RKO (cell line): ENCODE measurements around the gene C9orf50.

ENCODE experiments used
- DNase-seq: peaks from one replicate; pipeline ENCODE4 v3.0.0-alpha.2; 2016; ENCODE audit warnings: low spot score

C9orf50 gene

GRCh38 chr9:129631674-129632129 is 10.8 kb upstream of the C9orf50 start:
- DNase-seq, result no peak

GRCh38 chr9:129630967-129631673 is 10.2 kb upstream of the C9orf50 start:
- DNase-seq, result no peak

- no peak for DNase-seq
Observed at GRCh38 chr9:129629251-129629820, 8.4 kb upstream of the C9orf50 start.

- no peak for DNase-seq
Observed at GRCh38 chr9:129628709-129629108, 7.8 kb upstream of the C9orf50 start.

- DNase-seq, result no peak
Observed at GRCh38 chr9:129627556-129628440, 6.9 kb upstream of the C9orf50 start.

GRCh38 chr9:129626625-129627284 is 5.9 kb upstream of the C9orf50 start:
- DNase-seq, result peak; percentile 91

GRCh38 chr9:129626079-129626624 is 5.3 kb upstream of the C9orf50 start, which contains the start of gene NTMT1:
NTMT1 (plus strand) TSS chr9:129626163; CDS start chr9:129632704, 6,541 bp downstream.
- DNase-seq, result peak; percentile 91

- no peak for DNase-seq
Observed at GRCh38 chr9:129624947-129625346, 4.0 kb upstream of the C9orf50 start.

GRCh38 chr9:129624168-129624759 is 3.4 kb upstream of the C9orf50 start:
- DNase-seq, result peak; percentile 81

GRCh38 chr9:129623331-129623730 is 2.4 kb upstream of the C9orf50 start:
- no peak for DNase-seq

GRCh38 chr9:129619787-129620668 is 873 bp downstream of the C9orf50 start:
- DNase-seq, result no peak

- peak; percentile 56 for DNase-seq
Observed at GRCh38 chr9:129617167-129617566, 3.7 kb downstream of the C9orf50 start.

GRCh38 chr9:129615407-129616285 is 5.3 kb downstream of the C9orf50 start:
- DNase-seq, result no peak

- no peak for DNase-seq
Observed at GRCh38 chr9:129614932-129615331, 6.0 kb downstream of the C9orf50 start.

- DNase-seq, result no peak
Observed at GRCh38 chr9:129613520-129614175, 7.3 kb downstream of the C9orf50 start.

- DNase-seq, result no peak
Observed at GRCh38 chr9:129612815-129613519, 7.9 kb downstream of the C9orf50 start.

- no peak for DNase-seq
Observed at GRCh38 chr9:129612123-129612522, 8.8 kb downstream of the C9orf50 start.

GRCh38 chr9:129611307-129611800 is 9.5 kb downstream of the C9orf50 start:
- DNase-seq, result no peak
